Erythroblast (primary cell): ENCODE data around the gene NCR3LG1.

Experiments used
- GATA1 ChIP-seq: IDR thresholded peaks from 2 replicates; pipeline ENCODE4 v1.6.1; 2011; ENCODE audit warnings: low read depth, mild to moderate bottlenecking, control low read depth, low read length, moderate library complexity
- POLR2A ChIP-seq: IDR thresholded peaks from 2 replicates; pipeline ENCODE4 v1.6.1; 2011; ENCODE audit warnings: mild to moderate bottlenecking, low read length

DNA sequence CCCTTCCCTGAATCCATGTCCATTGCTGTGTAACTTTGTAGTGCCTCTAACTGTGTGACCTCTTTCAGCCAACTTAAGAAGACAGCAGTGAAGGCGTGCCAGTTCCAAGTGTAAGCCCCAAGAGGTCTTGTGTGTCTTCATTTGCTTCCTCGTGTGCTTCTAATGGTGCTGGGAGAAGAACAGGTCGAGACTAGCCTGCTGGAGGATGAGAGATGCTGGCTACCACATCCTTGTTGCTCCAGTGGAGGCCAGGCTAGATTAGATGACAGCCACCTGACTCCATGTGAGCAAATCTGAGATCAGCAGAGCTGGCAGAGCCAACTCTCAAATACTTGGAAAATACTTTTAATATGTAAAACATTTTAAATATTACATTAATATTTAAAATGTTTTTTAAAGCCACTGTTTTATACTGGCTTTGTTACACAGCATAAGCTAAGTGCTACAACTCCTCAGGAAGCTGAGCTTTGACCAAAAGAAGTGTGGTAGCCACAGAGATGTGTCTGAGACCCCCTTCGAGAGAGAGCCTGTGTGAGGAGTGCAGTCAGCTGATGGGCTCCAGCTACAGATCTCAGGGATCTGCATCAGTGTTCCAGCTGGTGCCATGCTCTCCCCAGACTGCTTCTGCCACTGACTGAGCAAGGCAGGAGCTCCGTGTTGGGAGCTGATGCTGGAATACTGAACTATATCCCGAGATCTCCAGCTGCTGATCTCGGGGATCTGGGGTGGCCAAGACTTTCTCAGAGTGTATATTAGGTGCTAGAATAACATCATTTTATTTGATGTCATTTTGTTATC, 28.0 kb downstream of the NCR3LG1 start:
- no peak for TF ChIP-seq POLR2A
- TF ChIP-seq GATA1 = no peak
